GM21723 (cell line): Measurements from ENCODE around the gene CLEC1B.
"Not testable (repeated sequence)": the region's sequence is repeated elsewhere in the genome, so short reads cannot be mapped to it uniquely, and the experiment has no call there.

Experiments used
- ATAC-seq: cut with Tn5 transposase; IDR thresholded peaks from one replicate; pipeline ENCODE4 v1.9.1; 2021; ENCODE audit warnings: mild to moderate bottlenecking, moderate library complexity; ENCODE audit not compliant: unreplicated experiment

CLEC1B gene

DNA sequence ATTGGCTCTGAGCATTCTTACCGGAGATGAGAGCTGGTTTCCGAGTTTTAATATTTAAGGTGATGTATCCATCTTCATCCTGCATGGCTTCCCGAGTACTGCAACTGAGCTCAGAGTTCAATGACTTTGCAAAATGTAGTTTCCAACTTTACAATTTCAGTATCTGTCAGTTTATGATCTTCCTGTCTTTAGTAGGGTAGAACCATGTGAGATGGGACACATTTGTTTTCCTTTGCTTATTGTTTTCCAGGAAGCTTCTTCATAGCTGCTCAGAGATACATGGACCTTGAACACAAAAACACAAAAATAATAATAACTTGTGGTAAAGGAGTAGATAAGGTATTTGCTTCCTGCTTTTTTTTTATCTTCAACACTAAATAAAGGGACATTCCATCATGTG, at the start of gene CLEC1B:
Gene CLEC1B, minus strand, starts transcription at position 106 of the 400 bp plus-strand sequence. Its CDS starts 21 bp downstream, at position 85.
- no peak for ATAC-seq

DNA sequence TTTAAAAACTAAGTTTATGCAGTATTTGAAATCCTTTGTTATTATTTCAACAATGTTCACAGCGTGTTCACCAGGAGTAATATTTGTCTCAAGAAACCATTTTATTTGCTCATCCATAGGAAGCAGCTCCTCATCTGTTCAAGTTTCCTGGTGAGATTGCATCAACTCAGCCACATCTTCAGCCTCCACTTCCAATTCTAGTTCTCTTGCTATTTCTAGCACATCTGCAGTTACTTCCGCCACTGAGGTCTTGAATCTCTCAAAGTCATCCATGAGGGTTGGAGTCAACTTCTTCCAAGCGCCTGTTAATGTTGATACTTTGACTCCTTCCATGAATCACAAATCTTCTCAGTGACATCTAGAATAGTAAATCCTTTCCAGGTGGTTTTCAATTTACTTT, 49.6 kb upstream of the CLEC1B start:
- ATAC-seq = no peak

DNA sequence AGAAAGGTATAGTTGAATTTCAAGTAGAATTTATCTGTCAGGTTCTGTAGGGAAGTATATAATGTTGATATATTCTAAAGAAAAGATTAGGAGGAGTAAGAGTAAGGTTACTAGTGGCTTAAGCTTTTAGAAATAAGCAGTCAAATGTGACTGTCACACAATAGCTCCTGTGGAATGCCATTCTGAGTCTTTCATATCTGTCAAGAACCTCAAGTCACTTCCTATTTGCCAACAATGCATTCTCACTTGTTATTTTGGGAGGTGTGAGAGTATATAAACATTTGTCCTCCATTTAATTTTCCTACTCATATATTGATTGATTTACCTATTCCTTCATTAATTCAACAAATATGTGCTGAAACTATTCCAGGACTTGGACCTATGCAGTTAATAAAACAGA, 43.2 kb upstream of the CLEC1B start:
- ATAC-seq = no peak

DNA sequence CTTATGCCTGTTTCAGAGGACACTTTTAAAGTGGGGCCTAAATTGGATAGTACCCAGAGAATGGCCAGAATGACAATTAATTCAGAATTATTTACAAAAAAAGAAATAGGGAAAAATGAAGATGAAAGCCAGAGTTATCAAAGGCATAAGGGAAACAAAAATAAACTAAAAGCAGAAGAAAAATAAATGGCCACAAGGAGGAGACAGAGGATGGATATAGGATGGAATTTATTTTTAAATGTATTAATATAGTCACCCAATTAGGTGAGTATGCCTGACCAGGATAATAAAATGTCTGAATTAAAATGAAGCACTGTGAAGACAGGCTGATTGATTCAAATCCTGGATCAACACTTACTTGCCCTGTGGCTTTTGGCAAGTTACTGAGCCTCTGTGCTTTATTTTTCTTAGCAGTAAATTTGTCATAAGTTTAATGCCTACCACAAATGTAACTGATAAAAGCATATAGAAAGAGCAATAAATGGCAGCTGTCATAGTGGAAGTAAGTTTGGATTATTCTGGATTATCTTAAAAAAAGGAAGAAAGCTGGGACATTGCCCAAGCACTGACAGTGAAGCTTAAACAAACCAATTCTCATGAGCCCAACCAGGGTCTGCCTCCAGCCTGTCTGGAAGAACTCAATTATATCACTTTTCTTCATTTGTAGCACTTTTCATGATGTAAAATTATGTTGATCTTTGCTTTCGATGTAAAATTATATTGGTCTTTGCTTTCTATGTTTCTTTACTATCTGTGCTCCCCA, 35.0 kb upstream of the CLEC1B start:
- no peak for ATAC-seq

DNA sequence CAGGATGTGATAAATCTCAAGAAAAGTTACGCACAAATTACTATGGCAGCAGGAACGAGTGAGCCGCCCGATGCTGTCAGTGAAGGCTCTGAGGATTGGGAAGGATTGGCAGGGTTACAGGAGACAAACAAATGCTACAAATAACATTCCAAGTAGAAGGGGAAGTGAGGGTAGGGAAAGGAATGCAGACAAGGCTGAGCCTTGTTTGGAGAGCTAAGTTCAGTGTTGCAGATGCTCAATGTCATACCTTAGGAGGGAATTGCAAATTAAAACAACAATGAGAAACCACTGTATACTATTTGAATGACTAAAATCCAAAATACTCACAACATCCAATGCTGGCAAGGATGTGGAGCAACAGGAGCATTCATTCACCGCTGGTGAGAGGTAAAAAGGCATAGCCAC, 32.9 kb upstream of the CLEC1B start:
- ATAC-seq = no peak

DNA sequence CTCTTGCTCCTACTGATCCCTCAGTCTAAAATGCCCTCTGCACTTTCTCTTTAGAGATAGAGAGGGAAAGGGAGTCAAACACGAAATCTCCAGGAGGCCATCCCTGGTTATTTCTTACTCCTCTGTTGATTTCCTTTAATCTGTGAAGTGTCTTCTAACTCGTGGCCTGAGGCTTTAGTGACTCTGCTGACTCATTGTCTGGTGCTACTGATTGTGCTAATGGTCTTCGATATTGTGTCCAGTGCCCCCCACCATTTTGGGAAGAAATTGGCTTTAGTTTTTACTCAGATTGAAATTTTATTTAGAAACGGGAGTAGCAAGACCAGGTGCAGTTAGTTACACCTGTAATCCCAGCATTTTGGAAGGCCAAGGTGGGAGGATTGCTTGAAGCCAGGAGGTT, 32.4 kb upstream of the CLEC1B start:
- ATAC-seq = no peak

DNA sequence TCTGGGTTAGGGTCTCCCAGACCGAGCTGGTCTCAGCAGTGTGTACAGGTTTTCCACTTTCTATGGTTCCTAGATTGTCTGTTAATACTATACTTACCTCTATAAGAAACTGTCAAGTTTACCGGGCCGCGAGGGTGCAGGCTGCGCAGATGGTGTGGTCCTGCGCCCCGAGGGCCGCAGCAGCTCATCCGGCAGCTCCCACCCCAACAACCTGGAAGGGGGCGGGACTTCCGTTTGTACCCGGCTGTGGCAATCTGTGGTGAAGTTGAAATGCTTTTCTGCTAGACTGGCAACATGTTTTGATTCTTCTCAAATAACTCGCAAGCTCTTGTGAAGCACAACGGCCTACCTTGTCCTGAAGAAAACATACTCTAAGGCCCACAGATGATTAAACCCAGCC, 31.5 kb upstream of the CLEC1B start, which contains the start of gene CLEC9A:
Gene CLEC9A, plus strand, starts transcription at position 237 of the 400 bp plus-strand sequence. CDS start 22,006 bp downstream, outside the sequence.
- ATAC-seq = no peak

DNA sequence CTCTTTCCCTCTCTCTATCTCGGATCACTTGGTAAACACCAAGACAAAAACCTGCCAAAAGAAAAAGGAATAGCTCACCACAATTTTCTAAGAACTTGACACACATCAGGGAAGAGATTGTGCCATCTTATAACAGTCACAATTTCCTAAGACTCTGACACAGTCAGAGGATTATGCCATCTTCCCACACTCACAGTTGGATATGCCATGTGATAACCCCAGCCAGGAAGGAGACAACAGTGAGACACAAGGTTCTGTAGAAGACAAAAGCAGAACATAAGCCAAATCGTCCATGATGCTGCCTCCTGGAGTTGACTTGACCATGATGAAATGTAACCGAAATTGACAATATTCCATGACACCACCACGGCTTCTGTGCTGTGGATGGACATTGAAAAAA, 28.8 kb upstream of the CLEC1B start:
- no peak for ATAC-seq

DNA sequence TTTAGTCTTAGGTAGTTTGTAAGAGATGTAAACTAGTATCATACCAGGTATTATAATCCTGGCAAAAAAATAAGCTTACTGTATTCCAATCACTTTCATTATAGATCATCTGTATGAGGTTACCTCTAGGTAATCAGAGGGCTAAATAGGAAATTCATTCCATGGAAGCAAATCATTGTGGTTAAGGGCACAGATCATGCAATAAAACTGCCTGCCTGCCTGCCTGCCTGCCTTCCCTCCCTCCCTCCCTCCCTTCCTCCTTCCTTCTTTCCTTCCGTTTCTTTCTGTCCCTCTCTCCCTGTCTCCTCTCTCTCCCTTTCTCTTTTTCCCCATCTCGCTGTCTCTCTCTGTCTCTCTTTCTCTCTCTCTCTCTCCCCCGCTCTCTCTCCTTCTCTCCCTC, 28.4 kb upstream of the CLEC1B start:
- no peak for ATAC-seq

DNA sequence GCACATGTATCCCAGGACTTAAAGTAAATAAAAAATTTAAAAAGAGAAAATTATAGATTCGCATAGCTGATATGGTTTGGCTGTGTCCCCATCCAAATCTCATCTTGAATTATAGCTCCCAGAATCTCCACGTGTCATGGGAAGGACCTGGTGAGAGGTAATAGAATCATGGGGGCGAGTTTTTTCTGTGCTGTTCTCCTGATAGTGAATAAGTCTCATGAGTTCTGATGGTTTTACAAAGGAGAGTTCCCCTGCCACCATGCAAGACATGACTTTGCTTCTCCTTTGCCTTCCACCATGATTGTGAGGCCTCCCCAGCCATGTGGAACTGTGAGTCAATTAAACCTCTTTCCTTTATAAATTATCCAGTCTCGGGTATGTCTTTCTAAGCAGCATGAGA, 27.7 kb upstream of the CLEC1B start:
- ATAC-seq = not testable (repeated sequence)

DNA sequence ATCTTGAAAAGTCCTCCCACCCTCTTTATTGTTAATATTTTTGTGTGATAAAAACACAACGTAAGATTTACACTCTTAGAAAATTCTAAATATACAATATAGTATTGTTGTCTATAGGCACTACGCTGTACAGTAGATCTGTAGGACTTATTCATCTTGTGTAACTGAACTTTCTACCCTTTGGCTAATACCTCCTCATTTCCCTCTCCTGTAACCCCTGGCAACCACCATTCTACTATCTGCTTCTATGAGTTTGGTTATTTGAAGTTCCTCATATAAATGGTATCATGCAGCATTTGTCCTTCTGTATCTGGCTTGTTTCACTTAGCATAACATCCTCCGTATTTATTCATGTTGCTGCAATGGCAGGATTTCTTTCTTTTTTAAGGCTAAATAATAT, 26.3 kb upstream of the CLEC1B start:
- no peak for ATAC-seq

DNA sequence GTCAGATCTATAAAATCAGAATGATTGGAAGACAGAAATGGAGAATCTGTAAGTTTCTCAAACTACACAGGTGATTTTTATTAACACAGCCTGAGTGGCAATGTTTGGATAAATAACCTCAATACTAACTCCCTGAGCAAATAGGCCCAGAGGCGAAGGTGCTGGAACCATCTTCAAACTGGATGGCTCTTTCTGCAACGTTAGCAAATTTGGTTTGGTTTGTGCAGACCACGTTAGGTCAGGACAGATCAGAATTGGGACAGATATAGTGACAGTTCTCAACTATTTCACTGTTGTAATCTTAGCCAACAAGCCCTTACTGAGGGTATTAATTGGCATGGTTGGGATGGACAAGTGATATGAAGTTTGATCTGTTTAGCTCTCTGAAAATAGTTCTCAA, 22.4 kb upstream of the CLEC1B start:
- ATAC-seq = no peak

DNA sequence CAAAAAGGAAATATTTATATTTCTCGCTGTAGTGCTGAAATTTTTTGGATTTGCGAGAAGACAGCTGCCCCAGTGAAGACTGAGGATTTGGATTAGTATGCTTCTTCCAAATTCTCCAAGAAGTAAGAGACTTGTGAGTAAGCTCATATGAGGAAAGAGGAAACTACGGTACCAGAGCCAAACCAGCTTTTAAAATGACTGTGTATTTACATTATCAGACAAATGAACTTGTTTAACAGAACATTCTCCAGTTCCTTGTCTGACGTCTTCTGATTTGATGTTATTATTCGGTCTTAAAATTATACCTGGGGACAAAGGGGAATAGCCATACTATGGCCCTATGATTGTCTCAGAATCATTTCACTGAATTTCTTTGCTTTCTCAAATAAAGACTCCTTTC, 19.5 kb upstream of the CLEC1B start:
- no peak for ATAC-seq

DNA sequence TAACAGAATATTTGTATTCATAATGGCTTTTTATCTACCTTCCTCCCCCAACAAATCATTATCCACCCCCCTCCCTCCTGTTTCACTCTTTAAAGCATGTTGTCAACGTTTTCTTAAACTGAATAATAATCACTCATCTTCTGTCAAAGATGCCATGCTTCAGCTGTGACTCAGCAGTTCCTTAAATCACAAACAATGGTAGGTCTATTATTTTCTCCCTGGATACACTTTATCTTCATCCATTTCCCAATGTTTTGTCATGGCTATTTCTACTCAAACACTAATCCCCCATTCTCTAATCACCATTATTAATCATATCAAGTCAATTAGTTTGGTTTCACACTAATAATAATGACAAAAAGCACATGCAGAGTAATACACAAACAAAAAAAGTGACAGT, 18.0 kb upstream of the CLEC1B start:
- no peak for ATAC-seq

DNA sequence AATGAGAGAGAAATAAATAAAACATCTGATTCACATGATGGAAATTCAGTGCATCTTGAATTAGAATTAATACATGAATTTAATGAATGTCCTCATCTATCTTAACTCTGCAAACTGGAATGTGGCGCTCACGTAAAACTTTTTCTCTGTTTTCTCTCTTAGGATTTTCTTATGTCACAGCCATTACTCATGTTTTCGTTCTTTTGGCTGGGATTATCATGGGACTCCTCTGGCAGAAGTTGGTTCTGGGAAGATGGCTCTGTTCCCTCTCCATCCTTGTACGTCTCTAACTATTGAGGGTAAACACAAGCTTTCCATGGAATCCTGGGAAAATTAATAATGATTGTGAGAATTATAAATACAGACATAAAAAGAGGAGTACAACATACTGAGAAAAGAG, 16.5 kb upstream of the CLEC1B start:
- no peak for ATAC-seq

DNA sequence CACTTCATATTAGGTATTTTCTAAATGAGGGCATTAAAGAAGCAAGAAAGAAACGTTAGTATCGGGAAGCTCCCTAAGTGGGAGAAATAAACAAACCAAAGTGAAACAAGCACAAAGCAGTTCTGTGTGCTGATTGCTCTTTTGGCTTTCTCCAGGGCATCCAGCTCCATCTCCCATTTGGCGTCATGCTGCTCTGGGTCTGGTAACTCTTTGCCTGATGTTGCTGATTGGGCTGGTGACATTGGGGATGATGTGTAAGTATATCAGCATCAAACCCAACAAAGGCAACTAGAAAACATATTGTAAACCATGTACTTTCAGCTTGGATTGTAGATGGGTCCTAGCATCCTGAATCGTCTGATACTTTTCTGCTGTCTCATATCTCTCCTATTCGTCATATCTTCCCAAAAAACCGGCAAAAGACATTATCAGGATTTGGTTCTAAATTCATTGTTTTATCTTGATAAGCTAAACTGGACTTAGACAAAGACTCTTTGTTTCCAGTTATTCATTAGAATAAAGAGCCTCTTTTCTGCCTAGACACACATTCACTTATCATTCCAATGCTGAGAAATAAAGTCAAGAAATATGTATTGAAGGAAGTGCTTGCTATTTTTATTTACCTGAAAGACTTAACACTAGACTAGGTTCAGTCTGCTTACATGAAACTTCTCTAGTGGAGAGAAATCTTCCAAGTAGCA, 13.9 kb upstream of the CLEC1B start:
- no peak for ATAC-seq

DNA sequence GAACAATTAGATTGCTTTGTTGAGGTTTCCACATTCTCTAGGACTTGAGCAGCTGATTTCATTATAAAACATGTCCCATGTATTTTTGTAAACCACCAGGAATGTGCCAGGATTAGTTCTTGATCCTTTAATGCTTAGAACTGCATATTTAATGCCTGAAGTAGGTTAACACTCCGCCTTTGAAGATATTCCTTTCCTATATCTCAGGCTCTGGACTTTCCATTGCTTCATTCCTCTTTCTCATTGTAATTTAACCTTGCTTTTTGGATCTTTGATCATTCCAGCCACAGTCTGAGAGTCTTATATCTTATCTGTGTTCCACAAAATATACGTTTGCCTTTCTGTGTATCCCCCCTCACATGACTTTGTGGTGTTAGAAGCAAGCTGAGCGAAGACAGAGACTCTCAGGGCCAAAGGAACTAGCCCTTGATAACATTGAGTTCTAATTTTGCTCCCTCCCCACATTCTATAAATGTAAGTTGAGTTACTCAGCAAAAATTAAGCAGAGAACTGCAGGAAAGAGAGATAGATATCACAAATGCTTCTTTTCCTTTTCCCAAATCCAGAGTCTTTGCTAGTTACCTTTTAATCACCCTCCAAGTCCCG, 2.4 kb upstream of the CLEC1B start:
- no peak for ATAC-seq

DNA sequence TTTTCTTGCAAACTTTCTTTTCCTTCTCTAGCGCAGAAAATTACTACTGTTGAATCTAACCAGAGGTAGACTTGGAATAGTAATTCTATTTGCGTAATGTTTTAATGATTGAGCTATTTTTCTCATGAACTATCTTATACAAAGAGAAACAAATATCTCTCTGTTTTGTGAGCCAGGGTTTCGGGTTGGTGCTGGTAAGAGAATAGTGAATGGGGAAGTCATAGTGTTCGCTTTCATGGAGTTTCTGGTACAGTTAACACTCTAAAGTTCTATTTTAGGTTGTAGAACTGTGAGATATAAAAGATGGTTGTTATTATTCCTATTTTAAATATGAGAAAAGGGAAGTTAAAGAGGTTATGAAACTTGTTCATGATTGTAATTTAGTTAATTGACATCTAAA, 6.6 kb downstream of the CLEC1B start:
- ATAC-seq = no peak

DNA sequence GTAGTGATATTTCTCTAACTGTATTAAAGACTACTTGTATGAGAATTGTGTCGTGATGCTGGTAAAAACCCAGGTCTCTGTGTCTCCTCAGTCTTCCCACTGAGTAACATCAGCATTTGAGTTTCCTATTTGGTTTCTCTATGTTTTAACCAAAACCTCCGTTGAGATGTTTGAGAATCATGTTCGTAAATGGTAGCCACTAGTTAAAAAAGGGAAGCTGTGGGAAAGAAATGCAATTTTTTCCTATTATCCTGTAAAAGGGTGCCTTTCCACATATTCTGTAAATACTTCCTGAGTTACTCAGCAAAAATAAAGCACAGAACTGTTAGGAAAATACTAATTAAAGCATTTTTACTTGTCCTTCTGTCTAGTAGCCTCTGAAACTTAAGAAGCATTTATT, 7.0 kb downstream of the CLEC1B start:
- ATAC-seq = no peak

DNA sequence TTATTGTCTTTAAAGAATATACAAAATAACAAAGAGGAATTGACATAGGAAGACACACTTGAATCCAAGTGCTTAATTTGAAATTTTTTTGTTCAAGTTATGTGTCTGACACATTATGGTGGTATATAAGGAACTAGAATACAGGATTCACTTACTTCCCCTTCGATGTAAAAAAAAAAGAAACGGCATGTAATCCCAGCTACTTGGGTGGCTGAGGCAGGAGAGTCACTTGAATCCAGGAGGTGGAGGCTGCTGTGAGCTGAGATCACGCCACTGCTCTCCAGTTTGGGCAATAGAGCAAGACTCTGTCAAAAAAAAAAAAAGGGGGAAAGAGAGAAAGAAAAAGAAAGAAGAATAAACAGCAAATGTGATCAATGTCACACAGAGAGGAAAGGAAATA, 18.8 kb downstream of the CLEC1B start:
- no peak for ATAC-seq

DNA sequence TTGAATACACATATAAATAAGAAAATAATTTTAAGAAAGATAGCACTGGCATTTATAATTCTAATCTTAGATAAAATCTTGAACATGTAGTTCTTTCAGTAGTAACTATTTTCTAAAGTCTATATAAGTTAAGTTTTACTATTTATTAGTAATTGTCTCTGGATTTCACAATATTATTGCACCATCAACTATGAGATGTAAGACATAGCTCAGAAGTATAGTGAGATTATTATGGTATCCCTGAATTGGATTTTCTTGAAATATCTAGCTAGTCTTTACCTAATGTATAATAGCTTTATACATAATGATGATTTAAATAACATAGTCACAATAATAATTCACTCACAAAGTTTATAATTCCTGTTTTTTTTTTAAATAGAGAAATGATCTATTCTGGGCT, 21.0 kb downstream of the CLEC1B start:
- no peak for ATAC-seq

DNA sequence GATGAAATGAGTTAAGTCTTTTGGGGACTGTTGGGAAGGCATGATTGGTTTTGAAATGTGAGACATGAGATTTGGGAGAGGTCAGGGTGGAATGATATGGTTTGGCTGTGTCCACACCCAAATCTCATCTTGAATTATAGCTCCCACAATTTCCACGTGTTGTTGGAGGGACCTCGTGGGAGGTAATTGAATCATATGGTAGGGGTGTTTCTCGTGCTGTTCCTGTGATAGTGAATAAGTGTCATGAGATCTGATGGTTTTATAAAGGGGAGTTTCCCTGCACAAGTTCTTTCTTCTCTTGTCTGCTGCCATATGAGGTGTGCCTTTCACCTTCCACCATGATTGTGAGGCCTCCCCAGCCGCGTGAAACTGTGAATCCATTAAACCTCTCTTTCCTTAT, 22.3 kb downstream of the CLEC1B start:
- not testable (repeated sequence) for ATAC-seq
